ENCODE results near the gene MDFIC.

Gene MDFIC

DNA sequence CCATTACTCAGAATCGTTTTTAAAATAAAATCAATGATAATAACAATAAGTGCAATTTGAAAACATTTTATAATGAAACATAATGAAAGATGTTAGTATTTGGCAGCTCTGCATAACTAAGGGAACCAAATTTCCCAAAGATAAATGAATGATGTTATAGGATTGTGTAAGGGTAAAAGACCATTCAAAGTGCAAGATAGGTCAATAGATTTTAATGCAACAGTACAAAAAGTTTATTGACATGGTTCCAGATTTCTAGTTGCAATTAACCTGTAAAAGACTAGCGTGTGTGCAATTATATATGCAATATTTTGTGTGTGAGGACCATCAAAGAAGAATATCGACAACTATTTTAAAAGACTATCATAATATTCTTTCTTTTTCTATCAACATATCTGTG, 122.3 kb downstream of the MDFIC start:
- TF ChIP-seq JUND (IDR thresholded peaks at IDR 0.05; ENCODE audit: low read depth) = no peak
- no peak for DNase-seq (ENCODE audit: low read depth in 1 of 2, low spot score in 1 of 2)
- in situ Hi-C loops (cut with HindIII; ENCODE audit: low pct_unique_long_range_greater_than_20kb, low sequenced_read_pairs) = no loop called here

DNA sequence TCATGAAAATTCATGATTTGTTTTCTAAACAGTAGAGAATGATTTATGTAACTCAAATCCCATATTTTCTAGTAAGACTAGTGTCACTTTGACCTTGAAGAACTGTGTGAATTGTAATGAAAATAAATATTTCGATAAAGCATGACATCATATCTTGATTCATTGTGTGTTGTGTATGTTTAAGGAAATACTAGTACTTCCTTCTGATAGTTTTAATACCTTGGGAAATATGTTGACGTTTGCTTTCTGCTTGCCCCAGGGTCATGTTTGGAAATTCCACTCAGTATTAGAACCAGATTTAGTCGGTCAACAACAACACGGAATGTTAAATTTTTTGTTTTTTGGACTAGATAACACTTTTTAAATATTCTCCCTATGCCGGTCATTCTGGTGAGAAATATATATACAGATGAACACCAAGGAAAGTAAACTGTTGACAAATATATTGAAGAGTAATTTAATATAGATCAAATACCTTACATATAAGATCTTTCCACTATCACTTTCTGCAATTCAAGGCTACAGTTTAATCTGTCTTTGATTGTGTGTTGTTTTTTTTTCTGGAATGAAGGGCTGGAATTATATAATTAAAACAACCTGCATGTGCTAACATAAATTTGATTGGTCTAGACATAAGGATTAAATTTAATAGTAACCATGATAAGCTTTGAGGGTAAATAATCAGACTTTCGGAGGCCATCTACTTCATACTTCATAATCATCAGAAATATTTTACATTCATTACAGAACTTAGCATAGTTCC, 126.2 kb downstream of the MDFIC start:
- no peak for DNase-seq (ENCODE audit: low read depth in 1 of 2, low spot score in 1 of 2)
- no peak for TF ChIP-seq JUND (IDR thresholded peaks at IDR 0.05; ENCODE audit: low read depth)
- in situ Hi-C loops (cut with HindIII; ENCODE audit: low pct_unique_long_range_greater_than_20kb, low sequenced_read_pairs) = no loop called here

GRCh38 chr7:115052706-115053105, 130.8 kb downstream of the MDFIC start:
- TF ChIP-seq JUND (IDR thresholded peaks at IDR 0.05; ENCODE audit: low read depth) = no peak
- in situ Hi-C loops (cut with HindIII; ENCODE audit: low pct_unique_long_range_greater_than_20kb, low sequenced_read_pairs) = no loop called here
- no peak for DNase-seq (ENCODE audit: low read depth in 1 of 2, low spot score in 1 of 2)

DNA sequence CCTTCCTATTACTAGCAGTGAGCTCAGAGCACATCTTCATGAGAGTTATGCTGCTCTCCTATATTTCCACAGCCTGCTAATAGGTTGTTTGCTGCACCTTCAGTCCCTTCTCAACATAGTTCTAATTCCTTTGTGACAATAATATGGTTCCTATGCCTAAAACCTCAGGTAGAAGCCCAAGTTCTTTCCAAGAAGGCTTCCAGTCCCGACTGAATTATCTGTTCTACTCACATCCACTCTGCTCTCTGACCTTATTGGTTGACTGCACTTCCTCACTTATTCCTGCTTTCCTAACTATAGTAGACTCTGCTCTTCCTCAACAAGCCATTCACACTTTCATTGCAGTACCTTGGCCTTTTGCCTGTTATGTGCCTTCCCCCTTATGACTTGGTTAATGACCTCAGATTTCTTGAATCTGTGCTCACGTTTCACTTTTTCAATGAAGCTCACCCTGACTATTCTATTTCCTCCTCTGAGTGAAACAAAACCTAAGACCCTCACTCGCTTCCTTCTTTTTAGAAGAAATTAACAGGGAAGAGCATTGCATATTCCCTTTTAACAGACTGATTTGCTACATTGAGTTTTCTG, 132.7 kb downstream of the MDFIC start:
- in situ Hi-C loops (cut with HindIII; ENCODE audit: low pct_unique_long_range_greater_than_20kb, low sequenced_read_pairs) = no loop called here
- TF ChIP-seq JUND (IDR thresholded peaks at IDR 0.05; ENCODE audit: low read depth) = no peak
- no peak for DNase-seq (ENCODE audit: low read depth in 1 of 2, low spot score in 1 of 2)

GRCh38 chr7:115056019-115056418, 134.1 kb downstream of the MDFIC start:
- in situ Hi-C loops (cut with HindIII; ENCODE audit: low pct_unique_long_range_greater_than_20kb, low sequenced_read_pairs) = no loop called here
- TF ChIP-seq JUND (IDR thresholded peaks at IDR 0.05; ENCODE audit: low read depth) = no peak
- no peak for DNase-seq (ENCODE audit: low read depth in 1 of 2, low spot score in 1 of 2)

DNA sequence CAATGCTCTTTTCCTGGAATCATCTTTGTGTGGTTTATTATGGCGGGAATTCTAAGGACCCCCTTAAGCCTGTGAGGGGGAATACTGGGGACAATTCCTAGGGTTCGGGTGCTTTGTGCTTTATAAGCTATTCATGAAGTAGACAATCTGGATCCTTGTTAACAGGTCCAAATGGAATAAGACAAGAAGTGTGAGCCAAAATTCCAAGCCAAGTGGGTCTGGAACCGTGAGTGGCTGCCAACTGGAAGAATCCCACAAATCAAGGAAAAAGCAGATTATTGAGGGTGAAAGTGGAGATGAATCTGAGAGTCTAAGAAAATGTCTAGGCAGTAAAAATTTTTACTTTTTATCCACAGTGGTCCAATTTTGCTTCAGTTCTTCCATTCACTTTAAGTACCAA, 136.8 kb downstream of the MDFIC start:
- TF ChIP-seq JUND (IDR thresholded peaks at IDR 0.05; ENCODE audit: low read depth) = no peak
- in situ Hi-C loops (cut with HindIII; ENCODE audit: low pct_unique_long_range_greater_than_20kb, low sequenced_read_pairs) = no loop called here
- DNase-seq (ENCODE audit: low read depth in 1 of 2, low spot score in 1 of 2) = no peak

GRCh38 chr7:115059321-115059720, 137.4 kb downstream of the MDFIC start:
- no peak for TF ChIP-seq JUND (IDR thresholded peaks at IDR 0.05; ENCODE audit: low read depth)
- DNase-seq (ENCODE audit: low read depth in 1 of 2, low spot score in 1 of 2) = no peak
- in situ Hi-C loops (cut with HindIII; ENCODE audit: low pct_unique_long_range_greater_than_20kb, low sequenced_read_pairs) = no loop called here

GRCh38 chr7:115060095-115060870, 138.4 kb downstream of the MDFIC start:
- in situ Hi-C loops (cut with HindIII; ENCODE audit: low pct_unique_long_range_greater_than_20kb, low sequenced_read_pairs) = no loop called here
- no peak for TF ChIP-seq JUND (IDR thresholded peaks at IDR 0.05; ENCODE audit: low read depth)
- DNase-seq (ENCODE audit: low read depth in 1 of 2, low spot score in 1 of 2) = no peak

DNA sequence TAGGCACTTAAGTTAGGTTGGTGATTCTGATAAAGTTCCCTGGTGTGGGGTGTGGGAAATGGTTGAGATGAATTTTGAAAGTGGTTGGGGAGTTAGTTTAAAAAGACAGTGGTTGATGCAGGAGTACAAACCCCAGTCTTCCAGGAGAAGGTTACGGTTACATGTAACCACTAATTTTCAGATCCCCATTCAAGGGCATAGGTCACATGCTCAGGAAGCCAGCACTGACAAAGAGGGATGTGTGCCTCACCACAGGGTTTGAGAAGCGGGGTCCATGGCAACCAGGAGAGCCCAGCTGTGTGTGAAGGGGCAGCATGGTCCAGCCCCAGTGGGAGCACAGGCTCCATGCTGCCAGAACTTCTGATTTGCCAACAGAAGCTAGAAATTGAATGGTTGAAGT, 144.2 kb downstream of the MDFIC start:
- in situ Hi-C loops (cut with HindIII; ENCODE audit: low pct_unique_long_range_greater_than_20kb, low sequenced_read_pairs) = no loop called here
- DNase-seq (ENCODE audit: low read depth in 1 of 2, low spot score in 1 of 2) = no peak
- TF ChIP-seq JUND (IDR thresholded peaks at IDR 0.05; ENCODE audit: low read depth) = no peak

DNA sequence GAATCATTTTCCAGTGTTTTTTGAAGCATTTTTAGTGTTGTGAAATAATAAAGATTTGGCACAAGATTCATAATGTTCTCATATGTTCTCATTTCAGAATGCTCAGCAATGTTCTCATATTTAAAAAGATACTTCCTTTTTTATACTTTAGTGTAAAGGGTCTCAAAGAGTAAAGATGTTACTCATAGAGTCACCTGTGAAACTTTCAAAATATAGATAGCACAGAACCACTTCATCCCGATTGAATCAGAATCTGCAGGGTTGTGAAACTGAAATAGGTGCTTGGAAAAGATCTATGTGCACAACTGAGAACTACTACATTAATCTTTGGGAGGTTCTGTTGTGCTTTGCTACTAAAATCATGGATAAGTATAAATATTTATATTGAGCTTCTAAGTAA, 144.7 kb downstream of the MDFIC start:
- in situ Hi-C loops (cut with HindIII; ENCODE audit: low pct_unique_long_range_greater_than_20kb, low sequenced_read_pairs) = no loop called here
- no peak for DNase-seq (ENCODE audit: low read depth in 1 of 2, low spot score in 1 of 2)
- TF ChIP-seq JUND (IDR thresholded peaks at IDR 0.05; ENCODE audit: low read depth) = no peak

DNA sequence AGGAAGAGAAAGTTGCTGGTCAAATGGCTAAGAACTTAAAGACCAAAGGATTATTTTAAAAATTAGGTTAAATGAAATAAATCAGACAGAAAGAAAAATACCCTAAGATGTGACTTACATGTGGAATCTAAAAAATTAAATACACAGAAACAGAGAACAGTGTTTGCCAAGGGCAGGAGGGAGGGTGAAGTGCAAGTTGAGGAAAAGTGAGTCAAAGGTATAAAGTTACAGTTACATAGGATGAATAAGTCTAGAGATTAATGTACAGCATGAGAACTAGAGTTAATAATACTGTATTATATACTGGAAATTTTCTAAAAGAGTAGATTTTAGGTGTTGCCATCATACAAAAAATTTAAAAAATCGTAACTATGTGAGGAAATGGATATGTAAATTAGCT, 146.3 kb downstream of the MDFIC start:
- DNase-seq (ENCODE audit: low read depth in 1 of 2, low spot score in 1 of 2) = no peak
- in situ Hi-C loops (cut with HindIII; ENCODE audit: low pct_unique_long_range_greater_than_20kb, low sequenced_read_pairs) = no loop called here
- TF ChIP-seq JUND (IDR thresholded peaks at IDR 0.05; ENCODE audit: low read depth) = no peak
